ENCODE measurements around the gene GRB7. TPM values are rescaled to one million over a fixed set of nuclear protein-coding genes. Genes with fewer than 3 reads are reported as not detected.

Gene GRB7
- polyA plus RNA-seq, 2 of the 4 experiments (the other 2 are of a cell fraction), result 5.9 to 10.1 TPM

DNA sequence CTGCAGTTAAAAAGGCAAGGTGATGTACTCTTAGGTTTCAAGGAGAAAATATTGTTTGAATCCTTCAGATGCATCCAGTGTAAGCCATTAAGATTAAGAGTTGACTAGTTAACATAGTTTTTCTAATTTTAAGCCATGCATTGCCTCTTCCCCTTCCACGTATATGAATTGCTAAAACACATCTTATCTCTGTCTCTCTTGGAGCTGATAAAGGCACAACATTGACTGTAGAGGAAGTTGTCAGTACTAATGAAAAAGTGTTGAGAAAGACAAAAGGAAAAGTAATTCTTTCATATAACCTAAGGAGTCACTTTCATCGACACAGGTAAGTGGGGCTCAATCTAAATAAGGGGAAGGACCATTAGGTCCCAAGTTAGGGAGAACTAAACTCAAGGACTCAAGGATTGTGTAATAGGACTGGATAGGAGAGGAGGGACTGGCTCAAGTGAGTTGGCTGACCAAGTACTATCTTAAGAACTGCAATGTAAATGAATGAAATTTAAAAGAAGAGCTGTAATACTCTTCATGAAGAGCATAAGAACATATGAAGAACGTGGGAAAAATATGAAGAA lies 55.6 kb downstream of the GRB7 start:
- Histone ChIP-seq H3K4me1 (no peaks in the 10 kb centered on the region), H3K4me2 (no peak overlapping the region), H3K4me3 (no peak overlapping the region), H3K9me3 (no peaks in the 10 kb centered on the region), H3K27ac (no peak overlapping the region)
- DNase-seq (ENCODE audit: low read depth in 1 of 2, low spot score in 1 of 2), result no peak
- TF ChIP-seq, protein P1, sequence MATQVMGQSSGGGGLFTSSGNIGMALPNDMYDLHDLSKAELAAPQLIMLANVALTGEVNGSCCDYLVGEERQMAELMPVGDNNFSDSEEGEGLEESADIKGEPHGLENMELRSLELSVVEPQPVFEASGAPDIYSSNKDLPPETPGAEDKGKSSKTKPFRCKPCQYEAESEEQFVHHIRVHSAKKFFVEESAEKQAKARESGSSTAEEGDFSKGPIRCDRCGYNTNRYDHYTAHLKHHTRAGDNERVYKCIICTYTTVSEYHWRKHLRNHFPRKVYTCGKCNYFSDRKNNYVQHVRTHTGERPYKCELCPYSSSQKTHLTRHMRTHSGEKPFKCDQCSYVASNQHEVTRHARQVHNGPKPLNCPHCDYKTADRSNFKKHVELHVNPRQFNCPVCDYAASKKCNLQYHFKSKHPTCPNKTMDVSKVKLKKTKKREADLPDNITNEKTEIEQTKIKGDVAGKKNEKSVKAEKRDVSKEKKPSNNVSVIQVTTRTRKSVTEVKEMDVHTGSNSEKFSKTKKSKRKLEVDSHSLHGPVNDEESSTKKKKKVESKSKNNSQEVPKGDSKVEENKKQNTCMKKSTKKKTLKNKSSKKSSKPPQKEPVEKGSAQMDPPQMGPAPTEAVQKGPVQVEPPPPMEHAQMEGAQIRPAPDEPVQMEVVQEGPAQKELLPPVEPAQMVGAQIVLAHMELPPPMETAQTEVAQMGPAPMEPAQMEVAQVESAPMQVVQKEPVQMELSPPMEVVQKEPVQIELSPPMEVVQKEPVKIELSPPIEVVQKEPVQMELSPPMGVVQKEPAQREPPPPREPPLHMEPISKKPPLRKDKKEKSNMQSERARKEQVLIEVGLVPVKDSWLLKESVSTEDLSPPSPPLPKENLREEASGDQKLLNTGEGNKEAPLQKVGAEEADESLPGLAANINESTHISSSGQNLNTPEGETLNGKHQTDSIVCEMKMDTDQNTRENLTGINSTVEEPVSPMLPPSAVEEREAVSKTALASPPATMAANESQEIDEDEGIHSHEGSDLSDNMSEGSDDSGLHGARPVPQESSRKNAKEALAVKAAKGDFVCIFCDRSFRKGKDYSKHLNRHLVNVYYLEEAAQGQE (IDR thresholded peaks at IDR 0.05), result no peak
- no peak for TF ChIP-seq MAFK (IDR thresholded peaks at IDR 0.05; ENCODE audit: partially characterized antibody)
- no peak for TF ChIP-seq RARB (CRISPR knock-in tag; IDR thresholded peaks at IDR 0.05)
- no peak for TF ChIP-seq FOXS1 (CRISPR knock-in tag; IDR thresholded peaks at IDR 0.05)
- TF ChIP-seq ZNF302 (CRISPR knock-in tag; IDR thresholded peaks at IDR 0.05), result no peak
- TF ChIP-seq, protein P2, sequence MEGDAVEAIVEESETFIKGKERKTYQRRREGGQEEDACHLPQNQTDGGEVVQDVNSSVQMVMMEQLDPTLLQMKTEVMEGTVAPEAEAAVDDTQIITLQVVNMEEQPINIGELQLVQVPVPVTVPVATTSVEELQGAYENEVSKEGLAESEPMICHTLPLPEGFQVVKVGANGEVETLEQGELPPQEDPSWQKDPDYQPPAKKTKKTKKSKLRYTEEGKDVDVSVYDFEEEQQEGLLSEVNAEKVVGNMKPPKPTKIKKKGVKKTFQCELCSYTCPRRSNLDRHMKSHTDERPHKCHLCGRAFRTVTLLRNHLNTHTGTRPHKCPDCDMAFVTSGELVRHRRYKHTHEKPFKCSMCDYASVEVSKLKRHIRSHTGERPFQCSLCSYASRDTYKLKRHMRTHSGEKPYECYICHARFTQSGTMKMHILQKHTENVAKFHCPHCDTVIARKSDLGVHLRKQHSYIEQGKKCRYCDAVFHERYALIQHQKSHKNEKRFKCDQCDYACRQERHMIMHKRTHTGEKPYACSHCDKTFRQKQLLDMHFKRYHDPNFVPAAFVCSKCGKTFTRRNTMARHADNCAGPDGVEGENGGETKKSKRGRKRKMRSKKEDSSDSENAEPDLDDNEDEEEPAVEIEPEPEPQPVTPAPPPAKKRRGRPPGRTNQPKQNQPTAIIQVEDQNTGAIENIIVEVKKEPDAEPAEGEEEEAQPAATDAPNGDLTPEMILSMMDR (IDR thresholded peaks at IDR 0.05), result no peak
- no peak for TF ChIP-seq BHLHE40 (IDR thresholded peaks at IDR 0.05; ENCODE audit: low read depth, low read length)
- TF ChIP-seq NPAS2 (CRISPR knock-in tag; IDR thresholded peaks at IDR 0.05; ENCODE audit: borderline replicate concordance), result no peak
- TF ChIP-seq CBX2 (IDR thresholded peaks at IDR 0.05; ENCODE audit: borderline replicate concordance, low read depth), result no peak
- no peak for TF ChIP-seq NR3C1 (IDR thresholded peaks at IDR 0.05)
- TF ChIP-seq RAD21 (conservative IDR thresholded peaks at IDR 0.05 in 1 of 2, IDR thresholded peaks at IDR 0.05 in 1 of 2), result no peak
- TF ChIP-seq, protein P3, sequence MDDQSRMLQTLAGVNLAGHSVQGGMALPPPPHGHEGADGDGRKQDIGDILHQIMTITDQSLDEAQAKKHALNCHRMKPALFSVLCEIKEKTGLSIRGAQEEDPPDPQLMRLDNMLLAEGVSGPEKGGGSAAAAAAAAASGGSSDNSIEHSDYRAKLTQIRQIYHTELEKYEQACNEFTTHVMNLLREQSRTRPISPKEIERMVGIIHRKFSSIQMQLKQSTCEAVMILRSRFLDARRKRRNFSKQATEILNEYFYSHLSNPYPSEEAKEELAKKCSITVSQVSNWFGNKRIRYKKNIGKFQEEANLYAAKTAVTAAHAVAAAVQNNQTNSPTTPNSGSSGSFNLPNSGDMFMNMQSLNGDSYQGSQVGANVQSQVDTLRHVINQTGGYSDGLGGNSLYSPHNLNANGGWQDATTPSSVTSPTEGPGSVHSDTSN (IDR thresholded peaks at IDR 0.05), result no peak
- no peak for TF ChIP-seq POLR2A (IDR thresholded peaks at IDR 0.05; ENCODE audit: low read length)
- TF ChIP-seq JUNB (IDR thresholded peaks at IDR 0.05), result no peak
- TF ChIP-seq, protein P4, sequence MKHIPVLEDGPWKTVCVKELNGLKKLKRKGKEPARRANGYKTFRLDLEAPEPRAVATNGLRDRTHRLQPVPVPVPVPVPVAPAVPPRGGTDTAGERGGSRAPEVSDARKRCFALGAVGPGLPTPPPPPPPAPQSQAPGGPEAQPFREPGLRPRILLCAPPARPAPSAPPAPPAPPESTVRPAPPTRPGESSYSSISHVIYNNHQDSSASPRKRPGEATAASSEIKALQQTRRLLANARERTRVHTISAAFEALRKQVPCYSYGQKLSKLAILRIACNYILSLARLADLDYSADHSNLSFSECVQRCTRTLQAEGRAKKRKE (CRISPR knock-in tag; IDR thresholded peaks at IDR 0.05; ENCODE audit: low read depth), result no peak
- no peak for TF ChIP-seq NFE2L2 (conservative IDR thresholded peaks at IDR 0.05; ENCODE audit: low read length)
- no peak for TF ChIP-seq MAZ (IDR thresholded peaks at IDR 0.05; ENCODE audit: borderline replicate concordance, low read depth, low read length)
- ATAC-seq, result no peak
- 19% methylated on average over 3 of the region's 3 CpGs for WGBS (ENCODE audit: missing lambda C conversion rate)
- POLR2A ChIA-PET, result no interaction called here
- CTCF ChIA-PET, result interaction anchor here (1.0 to 1.5 kb wide), 3 partner anchors 9 to 32 kb away, joined by 3 to 4 read pairs (median 3); no protein-coding TSS in a partner anchor
- peak; percentile 36 for FAIRE-seq

DNA sequence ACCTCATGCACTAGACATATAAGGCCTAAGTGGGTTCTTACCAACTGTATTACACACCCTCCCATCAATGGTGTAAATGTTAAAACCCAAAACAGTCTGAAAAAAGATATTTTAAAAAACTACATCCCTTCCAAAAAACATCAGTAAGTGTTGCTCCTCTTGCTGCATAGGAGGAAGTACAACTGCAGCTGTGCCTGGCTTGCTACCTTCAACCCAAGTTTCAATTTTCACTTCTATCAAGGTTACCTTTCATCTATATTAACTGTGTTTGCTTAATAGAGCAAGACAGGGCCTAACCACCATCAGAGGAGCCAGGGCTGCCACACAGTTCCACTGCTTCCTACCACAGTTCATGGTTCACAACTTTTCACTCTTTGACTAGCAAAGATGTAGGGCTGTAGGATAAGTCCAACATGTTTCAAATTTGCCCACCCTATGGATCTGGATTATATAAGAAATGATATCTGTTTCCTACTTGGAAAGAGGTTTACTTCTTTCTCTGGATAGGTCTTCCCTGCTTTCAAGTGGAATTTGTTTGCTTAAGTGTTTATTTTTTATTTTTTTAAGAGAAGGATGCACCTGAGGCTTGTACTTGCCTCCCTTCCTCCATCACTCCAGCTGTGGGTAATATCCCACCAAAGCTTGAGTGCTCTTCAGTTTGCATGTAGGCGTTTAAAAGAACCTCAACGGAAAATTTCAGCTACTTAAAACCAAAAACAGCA lies 56.7 kb downstream of the GRB7 start:
- TF ChIP-seq, protein P2 (IDR thresholded peaks at IDR 0.05), result no peak
- TF ChIP-seq NPAS2 (CRISPR knock-in tag; IDR thresholded peaks at IDR 0.05; ENCODE audit: borderline replicate concordance) (no peak), FOXS1 (CRISPR knock-in tag; IDR thresholded peaks at IDR 0.05) (no peak)
- H3K4me1 ChIP-seq, result no peaks in the 10 kb centered on the region
- H3K27ac ChIP-seq, result no peak overlapping the region
- FAIRE-seq, result no peak
- no peak for ATAC-seq
- ChIA-PET POLR2A (no interaction called here), CTCF (interaction anchor here (1.4 kb wide), 1 partner anchor 10 kb away, joined by 3 read pairs; no protein-coding TSS in a partner anchor)
- no peaks in the 10 kb centered on the region for H3K9me3 ChIP-seq
- no peak overlapping the region for H3K4me3 ChIP-seq
- WGBS (ENCODE audit: missing lambda C conversion rate), result 48% methylated on average over 2 of the region's 2 CpGs
- no peak for DNase-seq (ENCODE audit: low read depth in 1 of 2, low spot score in 1 of 2)
- H3K4me2 ChIP-seq, result no peak overlapping the region

Measured in A549 (cell line).